Lung (tissue), 12 donors: ENCODE measurements around the gene RAB37. TPM values are rescaled to one million over a fixed set of nuclear protein-coding genes. Genes with fewer than 3 reads are reported as not detected.

Experiments used
- ATAC-seq: fragments of 200-7000 bp; cut with Tn5 transposase; one replicate; pipeline ENCODE4 v1.9.1; 2020; ENCODE audit warnings: moderate number of reproducible peaks; ENCODE audit not compliant: insufficient read depth, low FRiP score
- DNase-seq, 3 donors: peaks; one replicate each; pipeline ENCODE4 v3.0.0-alpha.2; 2013 to 2017
- H3K27ac ChIP-seq, 2 donors: one replicate each; pipeline ENCODE4 v1.5.1; 2013; ENCODE audit warnings: mild to moderate bottlenecking in 2 of 2, moderate library complexity in 2 of 2, control low read depth in 1 of 2, inconsistent platforms in 1 of 2, low read depth in 1 of 2, low read length in 1 of 2
- H3K27me3 ChIP-seq, 3 donors: one replicate each; pipeline ENCODE4 v1.5.1; 2013; ENCODE audit warnings: low read length in 2 of 3; ENCODE audit not compliant: control insufficient read depth in 3 of 3, insufficient read depth in 3 of 3
- H3K36me3 ChIP-seq, 4 donors: one replicate each; pipeline ENCODE4 v1.5.1; 2013; ENCODE audit warnings: low read length in 4 of 4, mild to moderate bottlenecking in 1 of 4, moderate library complexity in 1 of 4; ENCODE audit not compliant: control insufficient read depth in 4 of 4, insufficient read depth in 4 of 4
- H3K4me1 ChIP-seq, 5 donors: one replicate each; pipeline ENCODE4 v1.5.1; 2013; ENCODE audit warnings: low read length in 5 of 5, mild to moderate bottlenecking in 2 of 5, moderate library complexity in 1 of 5; ENCODE audit not compliant: control insufficient read depth in 5 of 5, insufficient read depth in 5 of 5
- H3K4me3 ChIP-seq: one replicate; pipeline ENCODE4 v1.5.1; 2013; ENCODE audit warnings: mild to moderate bottlenecking, control low read depth, moderate library complexity
- H3K9ac ChIP-seq, 2 donors: one replicate each; pipeline ENCODE4 v1.5.1; 2013; ENCODE audit warnings: low read length in 2 of 2, control low read depth in 1 of 2; ENCODE audit not compliant: insufficient read depth in 1 of 2
- H3K9me3 ChIP-seq, 4 donors: one replicate each; pipeline ENCODE4 v1.5.1; 2013; ENCODE audit warnings: low read length in 3 of 4, mild to moderate bottlenecking in 1 of 4, moderate library complexity in 1 of 4; ENCODE audit not compliant: control insufficient read depth in 4 of 4, insufficient read depth in 3 of 4
- WGBS, 2 donors: extraction: QIAGEN DNeasy Blood & Tissue Kit; methylation state at CpG; one replicate each; pipeline ENCODE4 v1.1.7; 2013; 5-methylcytosine and 5-hydroxymethylcytosine counted together
- polyA plus RNA-seq, 2 donors: library from polyadenylated mRNA; stranded (reverse); fragments of 200-250 nt; gene quantifications; one replicate each; pipeline ENCODE4 v1.2.1, GENCODE V29; 2013
- total RNA-seq, 2 donors: library from RNA; depleted of rRNA in 1 of 2; stranded (reverse); fragments of >200 nt in 1 of 2; gene quantifications; one replicate each; pipeline ENCODE4 v1.2.1, GENCODE V29; 2014 to 2021
- TF ChIP-seq, protein P1 (sequence below): IDR thresholded peaks from 2 replicates; pipeline ENCODE4 v1.5.1; 2012; ENCODE audit warnings: mild to moderate bottlenecking; ENCODE audit errors: control extremely low read depth, extremely low read depth
- donor health status: control.
- donor health status: control.
- donor health status: Bipolar disorder and iron deficiency.
- donor health status: healthy.
- donor health status: DM: yes; HTN: yes; CAD: no.

RAB37 gene
- total and polyA plus RNA-seq, 4 donors: 3.2 to 7.3 (median 5.9) TPM

DNA sequence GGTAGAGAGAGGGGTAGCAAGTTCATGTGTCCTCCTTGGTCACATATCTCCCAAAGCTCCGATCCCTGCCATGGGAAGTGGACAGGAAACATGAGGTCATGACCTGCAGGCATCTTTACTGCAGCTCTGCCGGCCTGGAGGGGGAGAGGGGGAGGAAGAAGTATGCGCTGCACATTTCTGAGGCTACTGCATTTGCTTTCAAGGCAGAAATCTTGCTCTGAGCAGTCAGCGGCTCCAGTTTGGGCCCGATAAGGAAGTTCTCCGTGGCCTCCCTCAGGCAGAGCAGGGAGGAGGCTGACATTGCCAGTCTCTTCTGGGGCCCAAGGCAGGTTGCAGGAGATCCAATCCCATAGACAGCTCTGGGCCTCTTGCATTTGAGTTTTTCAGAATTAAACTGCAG is 9.9 kb downstream of the RAB37 start:
- TF ChIP-seq, protein P1, sequence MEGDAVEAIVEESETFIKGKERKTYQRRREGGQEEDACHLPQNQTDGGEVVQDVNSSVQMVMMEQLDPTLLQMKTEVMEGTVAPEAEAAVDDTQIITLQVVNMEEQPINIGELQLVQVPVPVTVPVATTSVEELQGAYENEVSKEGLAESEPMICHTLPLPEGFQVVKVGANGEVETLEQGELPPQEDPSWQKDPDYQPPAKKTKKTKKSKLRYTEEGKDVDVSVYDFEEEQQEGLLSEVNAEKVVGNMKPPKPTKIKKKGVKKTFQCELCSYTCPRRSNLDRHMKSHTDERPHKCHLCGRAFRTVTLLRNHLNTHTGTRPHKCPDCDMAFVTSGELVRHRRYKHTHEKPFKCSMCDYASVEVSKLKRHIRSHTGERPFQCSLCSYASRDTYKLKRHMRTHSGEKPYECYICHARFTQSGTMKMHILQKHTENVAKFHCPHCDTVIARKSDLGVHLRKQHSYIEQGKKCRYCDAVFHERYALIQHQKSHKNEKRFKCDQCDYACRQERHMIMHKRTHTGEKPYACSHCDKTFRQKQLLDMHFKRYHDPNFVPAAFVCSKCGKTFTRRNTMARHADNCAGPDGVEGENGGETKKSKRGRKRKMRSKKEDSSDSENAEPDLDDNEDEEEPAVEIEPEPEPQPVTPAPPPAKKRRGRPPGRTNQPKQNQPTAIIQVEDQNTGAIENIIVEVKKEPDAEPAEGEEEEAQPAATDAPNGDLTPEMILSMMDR: no peak
- WGBS, 2 donors: 16 to 17% methylated on average over 6 of the region's 6 CpGs
- DNase-seq: peak in 1 of 3 donors; percentile 43
- Histone ChIP-seq H3K4me1 (peaks cover 0 to 55% (median 30%) of the 10 kb centered on the region in 5 donors), H3K4me3 (no peak overlapping the region), H3K9ac (no peak overlapping the region), H3K27me3 (no peaks in the 10 kb centered on the region), H3K27ac (peak overlapping the region in 1 of 2 donors; percentile 64), H3K9me3 (no peaks in the 10 kb centered on the region), H3K36me3 (no peaks in the 10 kb centered on the region)
- no peak for ATAC-seq

GRCh38 chr17:74748279-74748528 is 11.1 kb downstream of the RAB37 start:
- no peak overlapping the region for H3K4me3 ChIP-seq
- peaks cover 0 to 56% (median 27%) of the 10 kb centered on the region in 5 donors for H3K4me1 ChIP-seq
- H3K9me3 ChIP-seq: no peaks in the 10 kb centered on the region
- no peak for DNase-seq
- ATAC-seq: no peak
- H3K9ac ChIP-seq: no peak overlapping the region
- TF ChIP-seq, protein P1: no peak
- WGBS, 2 donors: 0 to 1% methylated on average over 34 of the region's 34 CpGs
- peak overlapping the region; percentile 56 to 75 for H3K27ac ChIP-seq
- H3K27me3 ChIP-seq: no peaks in the 10 kb centered on the region
- H3K36me3 ChIP-seq: no peaks in the 10 kb centered on the region

DNA sequence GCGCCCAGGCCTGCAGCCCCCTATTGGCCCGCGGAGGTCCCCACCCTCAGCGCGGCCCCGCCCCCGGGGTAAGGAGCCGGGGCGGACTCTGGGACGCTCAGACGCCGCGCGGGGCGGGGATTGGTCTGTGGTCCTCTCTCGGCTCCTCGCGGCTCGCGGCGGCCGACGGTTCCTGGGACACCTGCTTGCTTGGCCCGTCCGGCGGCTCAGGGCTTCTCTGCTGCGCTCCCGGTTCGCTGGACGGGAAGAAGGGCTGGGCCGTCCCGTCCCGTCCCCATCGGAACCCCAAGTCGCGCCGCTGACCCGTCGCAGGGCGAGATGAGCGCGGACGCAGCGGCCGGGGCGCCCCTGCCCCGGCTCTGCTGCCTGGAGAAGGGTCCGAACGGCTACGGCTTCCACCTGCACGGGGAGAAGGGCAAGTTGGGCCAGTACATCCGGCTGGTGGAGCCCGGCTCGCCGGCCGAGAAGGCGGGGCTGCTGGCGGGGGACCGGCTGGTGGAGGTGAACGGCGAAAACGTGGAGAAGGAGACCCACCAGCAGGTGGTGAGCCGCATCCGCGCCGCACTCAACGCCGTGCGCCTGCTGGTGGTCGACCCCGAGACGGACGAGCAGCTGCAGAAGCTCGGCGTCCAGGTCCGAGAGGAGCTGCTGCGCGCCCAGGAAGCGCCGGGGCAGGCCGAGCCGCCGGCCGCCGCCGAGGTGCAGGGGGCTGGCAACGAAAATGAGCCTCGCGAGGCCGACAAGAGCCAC is 11.6 kb downstream of the RAB37 start, which contains the start of gene NHERF1:
TSS of gene NHERF1 (plus strand) at position 100 of the 750 bp plus-strand sequence. CDS start at position 319, 219 bp downstream.
- H3K27me3 ChIP-seq: no peaks in the 10 kb centered on the region
- peak within 1 kb of the TSS; percentile 72 to 77 for H3K27ac ChIP-seq
- DNase-seq (peak; percentile 94 to 96 (median 95)), ATAC-seq (peak; percentile 95)
- TF ChIP-seq, protein P1: no peak
- H3K36me3 ChIP-seq: no peaks in the 10 kb centered on the region
- H3K9me3 ChIP-seq: no peaks in the 10 kb centered on the region
- H3K4me3 ChIP-seq: peak within 1 kb of the TSS; percentile 58
- H3K4me1 ChIP-seq: peaks cover 0 to 56% (median 27%) of the 10 kb centered on the region in 5 donors
- 0% methylated on average over 86 to 90 of the region's 90 CpGs for WGBS, 2 donors
- peak within 1 kb of the TSS in 1 of 2 donors; percentile 60 for H3K9ac ChIP-seq
